ENCODE measurements around the gene ADD1.

Gene ADD1

DNA sequence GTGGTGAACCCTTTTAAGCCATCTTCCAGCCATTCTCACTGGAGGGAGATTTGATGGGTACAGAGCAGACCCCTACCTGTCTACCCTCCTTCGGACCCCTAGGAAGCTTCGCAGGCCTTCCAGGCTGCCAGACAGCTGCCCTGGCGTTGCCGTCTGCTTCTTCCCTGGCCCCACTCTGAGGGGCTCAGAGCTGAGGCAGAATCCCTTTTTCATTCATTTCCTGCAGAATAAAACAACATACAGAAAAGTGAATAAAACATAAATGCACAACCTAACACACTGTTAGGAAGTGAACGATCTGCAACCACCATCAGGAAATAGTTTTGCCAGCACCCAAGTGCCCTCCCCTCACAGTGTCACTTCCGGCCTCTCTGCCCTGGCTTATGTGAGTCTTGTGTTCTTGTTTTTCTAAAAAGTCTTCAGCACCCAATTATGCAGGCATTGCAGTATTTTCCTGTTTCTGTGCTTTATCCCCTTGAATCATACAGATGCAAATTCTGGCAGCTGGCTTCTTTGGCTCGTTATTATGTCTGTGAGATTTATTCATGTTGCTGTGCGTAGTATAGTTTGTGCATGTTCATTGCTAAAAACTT lies 5.6 kb upstream of the ADD1 start:
- TF ChIP-seq, protein P1, sequence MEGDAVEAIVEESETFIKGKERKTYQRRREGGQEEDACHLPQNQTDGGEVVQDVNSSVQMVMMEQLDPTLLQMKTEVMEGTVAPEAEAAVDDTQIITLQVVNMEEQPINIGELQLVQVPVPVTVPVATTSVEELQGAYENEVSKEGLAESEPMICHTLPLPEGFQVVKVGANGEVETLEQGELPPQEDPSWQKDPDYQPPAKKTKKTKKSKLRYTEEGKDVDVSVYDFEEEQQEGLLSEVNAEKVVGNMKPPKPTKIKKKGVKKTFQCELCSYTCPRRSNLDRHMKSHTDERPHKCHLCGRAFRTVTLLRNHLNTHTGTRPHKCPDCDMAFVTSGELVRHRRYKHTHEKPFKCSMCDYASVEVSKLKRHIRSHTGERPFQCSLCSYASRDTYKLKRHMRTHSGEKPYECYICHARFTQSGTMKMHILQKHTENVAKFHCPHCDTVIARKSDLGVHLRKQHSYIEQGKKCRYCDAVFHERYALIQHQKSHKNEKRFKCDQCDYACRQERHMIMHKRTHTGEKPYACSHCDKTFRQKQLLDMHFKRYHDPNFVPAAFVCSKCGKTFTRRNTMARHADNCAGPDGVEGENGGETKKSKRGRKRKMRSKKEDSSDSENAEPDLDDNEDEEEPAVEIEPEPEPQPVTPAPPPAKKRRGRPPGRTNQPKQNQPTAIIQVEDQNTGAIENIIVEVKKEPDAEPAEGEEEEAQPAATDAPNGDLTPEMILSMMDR (IDR thresholded peaks at IDR 0.05; ENCODE audit: control insufficient read depth, insufficient read depth, low read depth, low read length, missing control alignments) = no peak
- DNase-seq (ENCODE audit: low read depth) = no peak
- H3K4me3 ChIP-seq (ENCODE audit: control insufficient read depth, low read depth, low read length) = no peak overlapping the region

DNA sequence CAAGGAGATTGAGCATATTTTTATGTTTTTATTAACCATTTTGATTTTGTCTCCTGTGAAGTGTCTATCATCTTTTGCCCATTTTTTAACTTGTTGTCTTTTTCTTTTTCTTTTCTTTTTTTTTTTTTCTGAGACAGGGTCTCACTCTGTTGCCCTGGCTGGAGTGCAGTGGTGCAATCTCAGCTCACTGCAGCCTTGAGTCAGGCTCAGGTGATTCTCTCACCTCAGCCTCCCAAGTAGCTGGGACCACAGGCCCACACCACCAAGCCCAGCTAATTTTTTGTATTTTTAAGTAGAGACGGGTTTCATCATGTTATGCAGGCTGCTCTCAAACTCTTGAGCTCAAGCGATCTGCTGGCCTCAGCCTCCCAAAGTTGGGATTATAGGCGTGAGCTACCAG lies 4.6 kb upstream of the ADD1 start:
- H3K4me3 ChIP-seq (ENCODE audit: control insufficient read depth, low read depth, low read length) = no peak overlapping the region
- no peak for DNase-seq (ENCODE audit: low read depth)

DNA sequence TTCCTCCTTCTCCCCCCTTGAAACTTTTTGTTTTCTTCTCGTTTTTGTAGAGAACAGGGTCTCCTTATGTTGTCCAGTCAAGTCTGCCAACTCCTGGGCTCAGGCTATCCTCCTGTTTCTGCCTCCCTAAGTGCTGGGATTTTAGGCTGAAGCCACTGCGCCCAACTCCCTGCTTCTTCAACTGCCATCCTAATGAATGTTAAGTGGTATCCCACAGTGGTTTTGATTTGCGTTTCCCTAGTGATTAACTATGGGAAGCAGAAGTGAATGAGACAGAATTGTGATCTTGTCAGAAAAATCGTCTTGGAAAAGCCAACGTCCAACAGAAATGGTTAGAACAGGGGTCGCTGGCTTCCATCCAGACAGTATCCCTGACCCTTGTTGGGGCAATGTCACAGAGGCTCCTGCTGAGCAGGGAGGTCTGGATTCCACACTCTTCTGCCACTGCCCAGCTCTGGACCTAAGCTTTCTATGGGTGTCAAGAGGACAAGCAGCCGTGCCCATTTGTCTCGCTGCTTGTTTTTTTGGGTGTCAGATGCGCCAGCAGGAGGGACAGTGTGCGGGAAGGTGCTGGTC lies 869 bp upstream of the ADD1 start:
- TF ChIP-seq, protein P1 (IDR thresholded peaks at IDR 0.05; ENCODE audit: control insufficient read depth, insufficient read depth, low read depth, low read length, missing control alignments) = no peak
- H3K4me3 ChIP-seq (ENCODE audit: control insufficient read depth, low read depth, low read length) = peak overlapping the region; percentile 80
- no peak for DNase-seq (ENCODE audit: low read depth)

More for the DNA sequence above, 4.6 kb upstream of the ADD1 start:
- TF ChIP-seq, protein P1 (IDR thresholded peaks at IDR 0.05; ENCODE audit: control insufficient read depth, insufficient read depth, low read depth, low read length, missing control alignments) = no peak

- TF ChIP-seq, protein P1 (IDR thresholded peaks at IDR 0.05; ENCODE audit: control insufficient read depth, insufficient read depth, low read depth, low read length, missing control alignments) = no peak
- peak overlapping the region; percentile 80 for H3K4me3 ChIP-seq (ENCODE audit: control insufficient read depth, low read depth, low read length)
- DNase-seq (ENCODE audit: low read depth) = no peak
Measured at GRCh38 chr4:2843941-2844584, 419 bp downstream of the ADD1 start.

DNA sequence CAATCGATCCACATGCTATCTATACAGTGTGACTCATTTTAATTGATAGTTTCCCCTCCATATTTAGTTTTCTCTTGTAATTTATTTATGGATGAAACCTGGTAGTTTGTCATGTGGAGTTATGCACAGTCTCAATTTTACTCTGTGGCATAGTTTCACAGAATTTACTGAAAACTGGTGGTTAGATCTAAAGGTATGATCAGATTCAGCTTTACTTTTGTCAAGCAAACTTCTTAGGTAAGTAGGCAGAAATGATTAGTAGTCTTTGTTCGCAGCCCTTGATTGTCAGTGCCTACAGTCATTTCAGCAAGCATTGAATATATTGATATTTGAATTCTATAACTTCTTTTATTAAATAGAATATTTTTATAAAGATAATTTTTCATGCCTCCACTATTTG lies 2.5 kb downstream of the ADD1 start:
- TF ChIP-seq, protein P1 (IDR thresholded peaks at IDR 0.05; ENCODE audit: control insufficient read depth, insufficient read depth, low read depth, low read length, missing control alignments) = no peak
- no peak overlapping the region for H3K4me3 ChIP-seq (ENCODE audit: control insufficient read depth, low read depth, low read length)
- DNase-seq (ENCODE audit: low read depth) = no peak

DNA sequence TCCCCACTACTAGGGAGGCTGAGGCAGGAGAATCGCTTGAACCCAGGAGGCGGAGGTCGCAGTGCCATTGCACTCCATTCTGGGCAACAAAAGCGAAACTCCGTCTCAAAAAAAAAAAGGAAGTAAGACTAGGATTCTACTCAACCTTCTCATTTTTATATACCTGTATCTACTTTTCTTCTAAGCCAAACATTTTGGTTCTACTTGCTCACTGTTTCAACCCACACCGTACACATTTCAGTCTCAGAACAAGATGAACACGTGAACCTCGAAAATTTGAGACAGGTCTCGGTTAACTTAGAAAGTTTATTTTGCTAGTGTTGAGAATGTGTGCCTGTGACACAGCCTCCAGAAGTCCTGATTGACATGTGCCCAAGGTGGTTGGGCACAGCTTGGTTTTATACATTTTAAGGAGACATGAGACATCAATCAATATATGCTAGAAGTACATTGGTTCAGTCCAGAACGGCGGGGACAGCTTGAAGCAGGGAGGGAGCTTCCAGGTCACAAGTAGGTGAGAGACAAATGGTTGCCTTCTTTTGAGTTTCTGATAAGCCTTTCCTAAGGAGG lies 3.7 kb downstream of the ADD1 start:
- TF ChIP-seq, protein P1 (IDR thresholded peaks at IDR 0.05; ENCODE audit: control insufficient read depth, insufficient read depth, low read depth, low read length, missing control alignments) = no peak
- H3K4me3 ChIP-seq (ENCODE audit: control insufficient read depth, low read depth, low read length) = no peak overlapping the region
- DNase-seq (ENCODE audit: low read depth) = no peak

Data from AG09309 (cell line).